Tibial artery (tissue), 4 donors: Measurements from ENCODE around the gene TRPM1.

ENCODE experiments used
- DNase-seq, 2 donors: peaks; one replicate each; pipeline ENCODE4 v3.0.0-alpha.2; 2019
- H3K27ac ChIP-seq, 2 donors: fragments of 200-600 bp; sonication (generic) in 1 of 2; 1 replicate in 1 of 2; 2 replicates in 1 of 2; pipeline ENCODE4 v1.5.1; 2018 to 2019; ENCODE audit warnings: mild to moderate bottlenecking in 1 of 2
- H3K27me3 ChIP-seq, 2 donors: fragments of 200-600 bp; sonication (generic) in 1 of 2; one replicate each; pipeline versions ENCODE4 v1.5.1 to v1.6.0; 2016 to 2019
- H3K36me3 ChIP-seq, 3 donors: fragments of 200-600 bp; sonication (generic) in 2 of 3; one replicate each; pipeline ENCODE4 v1.5.1; 2016 to 2019; ENCODE audit warnings: mild to moderate bottlenecking in 2 of 3
- H3K4me1 ChIP-seq, 4 donors: fragments of 200-600 bp; sonication (generic) in 2 of 4; 1 replicate in 3 of 4; 2 replicates in 1 of 4; pipeline ENCODE4 v1.5.1; 2016 to 2019
- H3K4me3 ChIP-seq, 2 donors: fragments of 200-600 bp; sonication (generic) in 1 of 2; 1 replicate in 1 of 2; 2 replicates in 1 of 2; pipeline ENCODE4 v1.5.1; 2018 to 2019; ENCODE audit warnings: mild to moderate bottlenecking in 2 of 2
- H3K9me3 ChIP-seq, 3 donors: fragments of 200-600 bp; sonication (generic) in 1 of 3; one replicate each; pipeline ENCODE4 v1.5.1; 2016 to 2019
- intact Hi-C: fragments of 100-400 bp; cut with DNase I; formaldehyde crosslinking; loops from one replicate; pipeline ENCODE4 v1.15.0; 2023; ENCODE audit warnings: low total_unique reads
- TF ChIP-seq, protein P1 (sequence below), 2 experiments: fragments of 200-600 bp in 1 of 2; fragments of 450-650 bp in 1 of 2; IDR thresholded peaks; one replicate each; pipeline ENCODE4 v1.5.1; 2017 to 2019; ENCODE audit warnings: antibody characterized with exemption in 2 of 2, mild to moderate bottlenecking in 1 of 2, moderate library complexity in 1 of 2

TRPM1 gene

GRCh38 chr15:31032961-31033371, 68.6 kb downstream of the TRPM1 start:
- TF ChIP-seq, protein P1, sequence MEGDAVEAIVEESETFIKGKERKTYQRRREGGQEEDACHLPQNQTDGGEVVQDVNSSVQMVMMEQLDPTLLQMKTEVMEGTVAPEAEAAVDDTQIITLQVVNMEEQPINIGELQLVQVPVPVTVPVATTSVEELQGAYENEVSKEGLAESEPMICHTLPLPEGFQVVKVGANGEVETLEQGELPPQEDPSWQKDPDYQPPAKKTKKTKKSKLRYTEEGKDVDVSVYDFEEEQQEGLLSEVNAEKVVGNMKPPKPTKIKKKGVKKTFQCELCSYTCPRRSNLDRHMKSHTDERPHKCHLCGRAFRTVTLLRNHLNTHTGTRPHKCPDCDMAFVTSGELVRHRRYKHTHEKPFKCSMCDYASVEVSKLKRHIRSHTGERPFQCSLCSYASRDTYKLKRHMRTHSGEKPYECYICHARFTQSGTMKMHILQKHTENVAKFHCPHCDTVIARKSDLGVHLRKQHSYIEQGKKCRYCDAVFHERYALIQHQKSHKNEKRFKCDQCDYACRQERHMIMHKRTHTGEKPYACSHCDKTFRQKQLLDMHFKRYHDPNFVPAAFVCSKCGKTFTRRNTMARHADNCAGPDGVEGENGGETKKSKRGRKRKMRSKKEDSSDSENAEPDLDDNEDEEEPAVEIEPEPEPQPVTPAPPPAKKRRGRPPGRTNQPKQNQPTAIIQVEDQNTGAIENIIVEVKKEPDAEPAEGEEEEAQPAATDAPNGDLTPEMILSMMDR (IDR thresholded peaks at IDR 0.05) = no peak
- Histone ChIP-seq H3K4me3 (no peak overlapping the region), H3K4me1 (peaks cover 0 to 4% (median 0%) of the 10 kb centered on the region in 4 donors), H3K36me3 (no peaks in the 10 kb centered on the region), H3K27ac (no peak overlapping the region), H3K27me3 (no peaks in the 10 kb centered on the region), H3K9me3 (no peaks in the 10 kb centered on the region)
- intact Hi-C loops = no loop called here
- no peak for DNase-seq

DNA sequence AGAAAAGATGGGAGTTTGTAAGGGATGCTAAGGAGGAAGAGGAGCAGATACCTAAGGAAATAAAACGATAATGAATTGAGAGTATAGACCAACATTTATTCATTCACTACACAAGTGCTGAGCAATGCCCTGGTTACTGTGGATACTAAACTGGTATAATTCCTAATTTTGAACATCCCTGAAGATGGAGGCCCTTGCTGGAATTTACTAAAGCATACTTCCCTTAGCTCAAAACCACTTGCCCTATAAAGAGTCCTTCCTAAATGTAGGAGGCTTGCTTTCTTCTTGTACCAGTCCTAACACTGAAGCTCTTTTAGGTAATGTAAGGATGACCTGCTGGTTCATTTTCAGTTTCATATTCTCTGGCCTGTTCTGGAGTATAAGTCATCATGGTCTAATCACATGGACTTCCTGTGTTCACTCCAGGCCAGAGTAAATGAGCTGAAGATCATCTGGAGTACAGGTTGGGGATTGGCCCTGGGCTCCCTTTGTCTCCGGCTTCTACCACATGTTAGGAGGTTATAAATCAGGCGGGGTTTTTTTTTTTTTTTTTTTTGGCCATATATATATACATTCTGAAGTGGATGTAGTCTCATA, 70.0 kb downstream of the TRPM1 start:
- TF ChIP-seq, protein P1 (IDR thresholded peaks at IDR 0.05) = no peak
- intact Hi-C loops = no loop called here

DNA sequence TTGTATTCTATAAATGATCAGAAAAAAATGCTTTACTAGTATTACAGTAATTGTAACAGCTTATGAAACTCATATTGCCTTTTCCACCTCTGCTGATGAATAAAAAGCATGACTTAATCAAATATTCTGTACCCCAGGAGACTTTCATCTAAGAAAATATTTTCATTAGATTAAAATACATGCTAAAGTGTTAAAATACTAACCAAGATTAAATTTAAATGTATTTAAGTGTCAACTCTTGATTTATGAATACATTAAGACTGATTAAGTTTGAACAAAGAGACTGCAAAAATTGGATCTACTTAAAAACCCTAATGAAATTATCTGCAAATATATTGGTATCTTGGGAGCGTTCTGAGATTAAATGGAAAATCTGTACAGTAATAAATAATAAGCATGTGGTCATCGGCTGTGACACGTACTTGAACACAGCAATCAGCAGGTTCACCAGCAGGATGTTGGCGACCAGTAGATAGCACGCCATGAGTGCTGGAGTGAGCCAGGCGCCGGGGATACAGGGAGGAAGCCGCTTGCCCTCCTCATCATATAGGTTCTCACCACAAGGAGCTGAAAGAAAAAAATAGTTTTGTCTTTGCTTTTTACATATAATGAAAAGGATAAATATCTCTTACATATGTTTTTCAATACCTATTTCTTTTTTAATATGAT, 73.5 kb downstream of the TRPM1 start:
- Histone ChIP-seq H3K9me3 (no peaks in the 10 kb centered on the region), H3K36me3 (no peaks in the 10 kb centered on the region), H3K27ac (no peak overlapping the region), H3K27me3 (no peaks in the 10 kb centered on the region), H3K4me3 (no peak overlapping the region), H3K4me1 (peaks cover 0 to 10% (median 6%) of the 10 kb centered on the region in 4 donors)
- intact Hi-C loops = no loop called here
- TF ChIP-seq, protein P1 (IDR thresholded peaks at IDR 0.05) = no peak
- no peak for DNase-seq

More for the DNA sequence above, 70.0 kb downstream of the TRPM1 start:
- DNase-seq = no peak
- Histone ChIP-seq H3K27me3 (no peaks in the 10 kb centered on the region), H3K27ac (no peak overlapping the region), H3K9me3 (no peaks in the 10 kb centered on the region), H3K4me1 (peaks cover 0 to 4% (median 0%) of the 10 kb centered on the region in 4 donors), H3K36me3 (no peaks in the 10 kb centered on the region), H3K4me3 (no peak overlapping the region)

- no peaks in the 10 kb centered on the region for H3K27me3 ChIP-seq
- H3K4me3 ChIP-seq = no peak overlapping the region
- DNase-seq = no peak
- TF ChIP-seq, protein P1 (IDR thresholded peaks at IDR 0.05) = no peak
- H3K27ac ChIP-seq = no peak overlapping the region
- intact Hi-C loops = no loop called here
- no peaks in the 10 kb centered on the region for H3K9me3 ChIP-seq
- H3K36me3 ChIP-seq = no peaks in the 10 kb centered on the region
- H3K4me1 ChIP-seq = peaks cover 0 to 10% (median 6%) of the 10 kb centered on the region in 4 donors
Measured at GRCh38 chr15:31025996-31026395, 75.5 kb downstream of the TRPM1 start.

DNA sequence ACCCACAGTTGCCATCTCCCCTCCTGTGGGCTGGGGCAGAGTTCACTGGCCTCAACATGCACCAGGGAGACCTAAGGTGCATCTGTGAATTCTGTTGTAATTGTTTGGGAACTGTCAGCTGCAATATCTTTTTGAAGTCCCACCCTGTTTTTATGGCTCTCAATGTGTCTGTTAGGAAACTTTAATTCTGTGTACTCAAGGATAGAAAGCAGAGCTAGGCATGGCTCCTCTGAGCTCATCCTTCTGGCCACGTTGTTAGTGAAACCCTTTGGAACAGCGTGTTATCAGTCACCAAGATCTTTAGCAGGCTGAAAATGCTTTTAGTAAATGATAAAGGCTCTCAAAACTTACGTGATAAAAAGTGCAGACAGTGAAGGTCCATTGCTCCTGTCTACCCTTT, 76.5 kb downstream of the TRPM1 start:
- intact Hi-C loops = no loop called here
- H3K4me1 ChIP-seq = peaks cover 0 to 10% (median 6%) of the 10 kb centered on the region in 4 donors
- DNase-seq = no peak
- H3K27ac ChIP-seq = no peak overlapping the region
- no peaks in the 10 kb centered on the region for H3K36me3 ChIP-seq
- H3K27me3 ChIP-seq = no peaks in the 10 kb centered on the region
- no peak overlapping the region for H3K4me3 ChIP-seq
- TF ChIP-seq, protein P1 (IDR thresholded peaks at IDR 0.05) = no peak
- H3K9me3 ChIP-seq = no peaks in the 10 kb centered on the region
